Adrenal gland (tissue), 5 donors: ENCODE measurements around the gene COL12A1.

Source experiments
- POLR2A ChIP-seq, 2 donors: fragments of 450-650 bp; IDR thresholded peaks; one replicate each; pipeline ENCODE4 v1.6.1; 2017; ENCODE audit warnings: antibody characterized with exemption in 2 of 2, mild to moderate bottlenecking in 2 of 2, moderate library complexity in 1 of 2
- TF ChIP-seq, protein P1 (sequence below), 6 experiments: fragments of 450-650 bp in 4 of 6; fragments of 200-600 bp in 2 of 6; sonication (generic) in 1 of 6; IDR thresholded peaks; 1 replicate in 5 of 6; 2 replicates in 1 of 6; pipeline versions ENCODE4 v1.5.1 to v1.8.0; 2016 to 2021; ENCODE audit warnings: antibody characterized with exemption in 6 of 6, mild to moderate bottlenecking in 2 of 6, moderate library complexity in 1 of 6
- donor health status: DM: no; HTN: no; CAD: no.

DNA sequence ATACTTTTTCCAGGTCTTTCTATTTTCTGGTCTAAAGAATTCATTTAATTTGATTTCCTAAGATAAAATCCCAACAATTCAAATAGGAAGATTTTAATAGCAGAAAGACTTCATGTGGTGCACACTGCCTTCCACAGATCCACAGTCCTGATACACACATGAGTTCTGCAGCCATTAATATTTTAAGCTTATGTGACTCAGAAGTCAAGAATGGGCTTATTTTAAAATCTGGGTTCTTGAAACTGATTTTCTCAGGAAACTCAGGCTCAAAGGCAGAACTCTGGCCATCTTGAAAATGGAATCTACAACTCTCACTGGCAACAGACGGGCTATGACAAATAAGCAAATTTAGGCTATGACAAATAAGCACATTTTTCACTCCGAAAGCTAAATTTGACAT lies 88.2 kb downstream of the COL12A1 start:
- TF ChIP-seq, protein P1, sequence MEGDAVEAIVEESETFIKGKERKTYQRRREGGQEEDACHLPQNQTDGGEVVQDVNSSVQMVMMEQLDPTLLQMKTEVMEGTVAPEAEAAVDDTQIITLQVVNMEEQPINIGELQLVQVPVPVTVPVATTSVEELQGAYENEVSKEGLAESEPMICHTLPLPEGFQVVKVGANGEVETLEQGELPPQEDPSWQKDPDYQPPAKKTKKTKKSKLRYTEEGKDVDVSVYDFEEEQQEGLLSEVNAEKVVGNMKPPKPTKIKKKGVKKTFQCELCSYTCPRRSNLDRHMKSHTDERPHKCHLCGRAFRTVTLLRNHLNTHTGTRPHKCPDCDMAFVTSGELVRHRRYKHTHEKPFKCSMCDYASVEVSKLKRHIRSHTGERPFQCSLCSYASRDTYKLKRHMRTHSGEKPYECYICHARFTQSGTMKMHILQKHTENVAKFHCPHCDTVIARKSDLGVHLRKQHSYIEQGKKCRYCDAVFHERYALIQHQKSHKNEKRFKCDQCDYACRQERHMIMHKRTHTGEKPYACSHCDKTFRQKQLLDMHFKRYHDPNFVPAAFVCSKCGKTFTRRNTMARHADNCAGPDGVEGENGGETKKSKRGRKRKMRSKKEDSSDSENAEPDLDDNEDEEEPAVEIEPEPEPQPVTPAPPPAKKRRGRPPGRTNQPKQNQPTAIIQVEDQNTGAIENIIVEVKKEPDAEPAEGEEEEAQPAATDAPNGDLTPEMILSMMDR (IDR thresholded peaks at IDR 0.05) = no peak
- no peak for TF ChIP-seq POLR2A (IDR thresholded peaks at IDR 0.05)
